Loucy (cell line): ENCODE results near the gene CDYL.

Experiments
- CTCF ChIP-seq: fragments of 200-600 bp; sonication (generic); conservative IDR thresholded peaks from 2 replicates; pipeline ENCODE4 v1.5.1; 2014; ENCODE audit warnings: mild to moderate bottlenecking, antibody characterized with exemption, low read length
- EZH2phosphoT487 ChIP-seq: fragments of 200-600 bp; IDR thresholded peaks from 2 replicates; pipeline ENCODE4 v1.6.1; 2018; ENCODE audit warnings: antibody characterized with exemption, mild to moderate bottlenecking, moderate library complexity, borderline replicate concordance

GRCh38 chr6:4743926-4744325 lies 32.3 kb upstream of the CDYL start:
- TF ChIP-seq EZH2phosphoT487 = no peak
- TF ChIP-seq CTCF = no peak
